K562 (cell line): ENCODE measurements around the gene CCDC136. TPM values are rescaled to one million over a fixed set of nuclear protein-coding genes. Genes with fewer than 3 reads are reported as not detected.
A peak's percentile ranks its signal among the peaks of the same experiment; 100 is the strongest.

ENCODE experiments used
- CSDE1 ChIP-seq, 2 experiments: fragments of 450-650 bp; IDR thresholded peaks; 2 replicates each; pipeline ENCODE4 v1.6.1; 2016; ENCODE audit warnings: mild to moderate bottlenecking in 1 of 2
- JUND ChIP-seq, 2 experiments: IDR thresholded peaks; 2 replicates in 1 of 2; 3 replicates in 1 of 2; pipeline ENCODE4 v1.6.1; 2011; ENCODE audit warnings: borderline replicate concordance in 2 of 2, low read depth in 2 of 2, low read length in 2 of 2, improper control_type of control experiment in 1 of 2, missing biosample characterization in 1 of 2, missing genetic modification characterization in 1 of 2, missing genetic modification reagents in 1 of 2
- KAT2B ChIP-seq: IDR thresholded peaks from one replicate; pipeline ENCODE4 v1.6.1; 2012; ENCODE audit warnings: low read depth, mild to moderate bottlenecking, control low read depth, inconsistent platforms, low read length, moderate library complexity
- MBD2 ChIP-seq: sonication (generic); IDR thresholded peaks from 2 replicates; pipeline ENCODE4 v1.6.1; 2016; ENCODE audit warnings: low read depth, borderline replicate concordance
- PPARD ChIP-seq: fragments of 250-450 bp; sonication (Bioruptor Pico); IDR thresholded peaks from 2 replicates; pipeline ENCODE4 v1.8.0; 2022; ENCODE audit warnings: inconsistent platforms, mild to moderate bottlenecking, moderate library complexity
- TAF9B ChIP-seq: fragments of 450-650 bp; IDR thresholded peaks from 2 replicates; pipeline ENCODE4 v1.6.1; 2018; ENCODE audit warnings: mild to moderate bottlenecking; ENCODE audit not compliant: partially characterized antibody
- ZBTB1 ChIP-seq: sonication (generic); formaldehyde crosslinking; IDR thresholded peaks from 2 replicates; pipeline ENCODE4 v1.8.1; 2023; ENCODE audit warnings: missing genetic modification reagents, low read depth, mild to moderate bottlenecking, borderline replicate concordance
- ZC3H11A ChIP-seq: IDR thresholded peaks from 2 replicates; pipeline ENCODE4 v1.6.1; 2012; ENCODE audit warnings: low read depth, low read length, improper control_type of control experiment
- ZFP30 ChIP-seq: fragments of 250-450 bp; sonication (Bioruptor Pico); IDR thresholded peaks from 2 replicates; pipeline ENCODE4 v1.8.0; 2022; ENCODE audit warnings: moderate library complexity, mild to moderate bottlenecking, inconsistent platforms, borderline replicate concordance
- ZNF551 ChIP-seq: fragments of 250-450 bp; sonication (Bioruptor Pico); IDR thresholded peaks from 2 replicates; pipeline ENCODE4 v1.5.0; 2021; ENCODE audit warnings: mild to moderate bottlenecking, moderate library complexity
- ZNF76 ChIP-seq: fragments of 250-450 bp; sonication (Bioruptor Pico); IDR thresholded peaks from 2 replicates; pipeline ENCODE4 v1.4.0; 2020; ENCODE audit warnings: mild to moderate bottlenecking, moderate library complexity, borderline replicate concordance
- polyA plus RNA-seq, 8 experiments: library from polyadenylated mRNA; depleted of rRNA in 4 of 8; stranded (reverse) in 5 of 8; unstranded in 3 of 8; fragments of >200 nt; fragmentation: Nextera tagmentation in 2 of 8; fragmentation: Illumina TruSeq in 1 of 8; extraction: Ambion mirVana in 2 of 8; extraction: Trizol in 1 of 8; gene quantifications; 2 replicates each; pipeline versions ENCODE4 v1.2.1 to v1.2.3, GENCODE V29; 2011 to 2014; ENCODE audit warnings: inconsistent platforms in 1 of 8, missing spikeins in 1 of 8
- total RNA-seq, 7 experiments: library from RNA; depleted of rRNA in 6 of 7; stranded (reverse); fragments of >200 nt in 6 of 7; fragmentation: Illumina TruSeq in 2 of 7; extraction: Trizol in 2 of 7; gene quantifications; 2 replicates each; pipeline versions ENCODE4 v1.2.1 to v1.2.3, GENCODE V29; 2011 to 2021; ENCODE audit warnings: low replicate concordance in 1 of 7
- TF ChIP-seq, protein P1 (sequence below): sonication (generic); formaldehyde crosslinking; IDR thresholded peaks from 2 replicates; pipeline ENCODE4 v1.8.0; 2022; ENCODE audit warnings: mild to moderate bottlenecking, missing genetic modification reagents
- TF ChIP-seq, protein P2 (sequence below): fragments of 450-650 bp; IDR thresholded peaks from 2 replicates; pipeline ENCODE4 v1.6.1; 2018; ENCODE audit warnings: mild to moderate bottlenecking, low read depth; ENCODE audit not compliant: partially characterized antibody
- TF ChIP-seq, protein P3 (sequence below), 2 experiments: fragments of 450-650 bp in 1 of 2; sonication (generic) in 1 of 2; formaldehyde crosslinking in 1 of 2; IDR thresholded peaks; 2 replicates each; pipeline versions ENCODE4 v1.7.1 to v1.9.0; 2016 to 2022; ENCODE audit warnings: inconsistent platforms in 1 of 2, mild to moderate bottlenecking in 1 of 2, missing genetic modification reagents in 1 of 2

CCDC136 gene
- total and polyA plus RNA-seq, 9 of the 15 experiments (the other 6 are each of a cell fraction or from before 2014, with no cell fraction given), result 2.4 to 40.8 (median 26.5) TPM

DNA sequence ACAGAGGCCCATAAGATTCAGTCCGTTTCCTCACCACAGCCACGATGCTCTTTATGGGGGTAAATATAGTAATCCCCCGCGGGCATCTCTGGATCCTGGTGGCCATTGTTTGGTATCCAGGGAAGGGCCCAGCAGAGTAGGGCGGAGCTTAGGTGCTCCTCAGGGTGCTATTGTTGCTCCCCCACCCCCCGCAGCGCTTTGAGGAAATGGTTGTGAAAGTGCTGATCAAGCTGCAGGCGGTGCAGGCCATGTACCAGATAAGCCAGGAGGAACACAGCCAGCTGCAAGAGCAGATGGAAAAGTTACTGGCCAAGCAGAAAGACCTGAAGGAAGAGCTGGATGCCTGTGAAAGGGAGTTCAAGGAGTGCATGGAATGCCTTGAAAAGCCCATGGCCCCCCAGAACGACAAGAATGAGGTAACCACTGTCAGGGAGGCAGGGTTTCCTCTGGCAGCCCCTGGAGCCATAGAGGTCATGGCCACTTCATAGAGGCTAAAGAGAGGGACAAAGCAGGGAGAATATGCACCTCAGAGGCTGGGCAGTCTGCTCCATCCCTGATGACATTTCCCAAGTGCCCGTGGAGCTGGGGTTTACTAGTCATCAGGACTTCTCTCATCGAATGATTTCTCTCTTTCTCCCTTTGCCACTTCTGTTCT, 20.9 kb downstream of the CCDC136 start (continued):
- no peak for TF ChIP-seq ZFP30
- no peak for TF ChIP-seq PPARD (CRISPR knock-in tag)
- no peak for TF ChIP-seq ZC3H11A
- TF ChIP-seq ZBTB1, result no peak
- TF ChIP-seq MBD2, result no peak
- no peak for TF ChIP-seq ZNF76 (CRISPR knock-in tag)
- TF ChIP-seq JUND (IDR thresholded peaks at IDR 0.05; ENCODE audit: borderline replicate concordance, low read depth, low read length), result peak; percentile 62
- TF ChIP-seq JUND (tag; IDR thresholded peaks at IDR 0.05; ENCODE audit: borderline replicate concordance, low read depth, low read length), result peak; percentile 44; the same call in 1 of the 3 replicates
- TF ChIP-seq, protein P1, sequence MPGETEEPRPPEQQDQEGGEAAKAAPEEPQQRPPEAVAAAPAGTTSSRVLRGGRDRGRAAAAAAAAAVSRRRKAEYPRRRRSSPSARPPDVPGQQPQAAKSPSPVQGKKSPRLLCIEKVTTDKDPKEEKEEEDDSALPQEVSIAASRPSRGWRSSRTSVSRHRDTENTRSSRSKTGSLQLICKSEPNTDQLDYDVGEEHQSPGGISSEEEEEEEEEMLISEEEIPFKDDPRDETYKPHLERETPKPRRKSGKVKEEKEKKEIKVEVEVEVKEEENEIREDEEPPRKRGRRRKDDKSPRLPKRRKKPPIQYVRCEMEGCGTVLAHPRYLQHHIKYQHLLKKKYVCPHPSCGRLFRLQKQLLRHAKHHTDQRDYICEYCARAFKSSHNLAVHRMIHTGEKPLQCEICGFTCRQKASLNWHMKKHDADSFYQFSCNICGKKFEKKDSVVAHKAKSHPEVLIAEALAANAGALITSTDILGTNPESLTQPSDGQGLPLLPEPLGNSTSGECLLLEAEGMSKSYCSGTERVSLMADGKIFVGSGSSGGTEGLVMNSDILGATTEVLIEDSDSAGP, result no peak
- no peak for TF ChIP-seq ZNF551 (CRISPR knock-in tag)
- TF ChIP-seq TAF9B, result no peak
- no peak for TF ChIP-seq CSDE1 (IDR thresholded peaks at IDR 0.05)
- TF ChIP-seq, protein P2, sequence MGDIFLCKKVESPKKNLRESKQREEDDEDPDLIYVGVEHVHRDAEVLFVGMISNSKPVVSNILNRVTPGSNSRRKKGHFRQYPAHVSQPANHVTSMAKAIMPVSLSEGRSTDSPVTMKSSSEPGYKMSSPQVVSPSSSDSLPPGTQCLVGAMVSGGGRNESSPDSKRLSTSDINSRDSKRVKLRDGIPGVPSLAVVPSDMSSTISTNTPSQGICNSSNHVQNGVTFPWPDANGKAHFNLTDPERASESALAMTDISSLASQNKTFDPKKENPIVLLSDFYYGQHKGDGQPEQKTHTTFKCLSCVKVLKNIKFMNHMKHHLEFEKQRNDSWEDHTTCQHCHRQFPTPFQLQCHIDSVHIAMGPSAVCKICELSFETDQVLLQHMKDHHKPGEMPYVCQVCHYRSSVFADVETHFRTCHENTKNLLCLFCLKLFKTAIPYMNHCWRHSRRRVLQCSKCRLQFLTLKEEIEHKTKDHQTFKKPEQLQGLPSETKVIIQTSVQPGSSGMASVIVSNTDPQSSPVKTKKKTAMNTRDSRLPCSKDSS, result no peak
- TF ChIP-seq, protein P3, sequence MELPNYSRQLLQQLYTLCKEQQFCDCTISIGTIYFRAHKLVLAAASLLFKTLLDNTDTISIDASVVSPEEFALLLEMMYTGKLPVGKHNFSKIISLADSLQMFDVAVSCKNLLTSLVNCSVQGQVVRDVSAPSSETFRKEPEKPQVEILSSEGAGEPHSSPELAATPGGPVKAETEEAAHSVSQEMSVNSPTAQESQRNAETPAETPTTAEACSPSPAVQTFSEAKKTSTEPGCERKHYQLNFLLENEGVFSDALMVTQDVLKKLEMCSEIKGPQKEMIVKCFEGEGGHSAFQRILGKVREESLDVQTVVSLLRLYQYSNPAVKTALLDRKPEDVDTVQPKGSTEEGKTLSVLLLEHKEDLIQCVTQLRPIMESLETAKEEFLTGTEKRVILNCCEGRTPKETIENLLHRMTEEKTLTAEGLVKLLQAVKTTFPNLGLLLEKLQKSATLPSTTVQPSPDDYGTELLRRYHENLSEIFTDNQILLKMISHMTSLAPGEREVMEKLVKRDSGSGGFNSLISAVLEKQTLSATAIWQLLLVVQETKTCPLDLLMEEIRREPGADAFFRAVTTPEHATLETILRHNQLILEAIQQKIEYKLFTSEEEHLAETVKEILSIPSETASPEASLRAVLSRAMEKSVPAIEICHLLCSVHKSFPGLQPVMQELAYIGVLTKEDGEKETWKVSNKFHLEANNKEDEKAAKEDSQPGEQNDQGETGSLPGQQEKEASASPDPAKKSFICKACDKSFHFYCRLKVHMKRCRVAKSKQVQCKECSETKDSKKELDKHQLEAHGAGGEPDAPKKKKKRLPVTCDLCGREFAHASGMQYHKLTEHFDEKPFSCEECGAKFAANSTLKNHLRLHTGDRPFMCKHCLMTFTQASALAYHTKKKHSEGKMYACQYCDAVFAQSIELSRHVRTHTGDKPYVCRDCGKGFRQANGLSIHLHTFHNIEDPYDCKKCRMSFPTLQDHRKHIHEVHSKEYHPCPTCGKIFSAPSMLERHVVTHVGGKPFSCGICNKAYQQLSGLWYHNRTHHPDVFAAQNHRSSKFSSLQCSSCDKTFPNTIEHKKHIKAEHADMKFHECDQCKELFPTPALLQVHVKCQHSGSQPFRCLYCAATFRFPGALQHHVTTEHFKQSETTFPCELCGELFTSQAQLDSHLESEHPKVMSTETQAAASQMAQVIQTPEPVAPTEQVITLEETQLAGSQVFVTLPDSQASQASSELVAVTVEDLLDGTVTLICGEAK (IDR thresholded peaks at IDR 0.05), result no peak
- TF ChIP-seq, protein P3 (CRISPR knock-in tag; IDR thresholded peaks at IDR 0.05), result no peak
- TF ChIP-seq KAT2B, result no peak
